G401 (cell line): ENCODE measurements around the gene NDFIP1. TPM values are rescaled to one million over a fixed set of nuclear protein-coding genes. Genes with fewer than 3 reads are reported as not detected.

Source experiments
- DNase-seq: peaks from one replicate; pipeline ENCODE4 v3.0.0-alpha.2; 2015; ENCODE audit warnings: low spot score
- in situ Hi-C: cut with HindIII; loops from 2 replicates; pipeline ENCODE4 v1.10.0; 2016; ENCODE audit warnings: low sequenced_read_pairs, mixed read lengths
- total RNA-seq: library from RNA; depleted of rRNA; stranded (reverse); fragments of >200 nt; shearing (Covaris generic); gene quantifications from 2 replicates; pipeline ENCODE4 v1.2.3, GENCODE V29; 2014; rRNA removed

The NDFIP1 gene
- total RNA-seq = 86.2 and 87.1 TPM in 2 replicates

GRCh38 chr5:142108432-142109330 is at the start of gene NDFIP1:
Gene NDFIP1, plus strand, starts transcription at chr5:142108779. Its CDS starts 196 bp downstream, at chr5:142108975.
- in situ Hi-C loops = no loop called here
- DNase-seq = peak; percentile 83

GRCh38 chr5:142059304-142059940 is 49.2 kb upstream of the NDFIP1 start:
- in situ Hi-C loops = no loop called here
- no peak for DNase-seq

- in situ Hi-C loops = no loop called here
- no peak for DNase-seq
Measured at GRCh38 chr5:142063376-142063775, 45.2 kb upstream of the NDFIP1 start.

GRCh38 chr5:142063878-142064331 is 44.7 kb upstream of the NDFIP1 start:
- DNase-seq = peak; percentile 99
- in situ Hi-C loops = no loop called here

- DNase-seq = peak; percentile 88
- in situ Hi-C loops = no loop called here
Measured at GRCh38 chr5:142065273-142065672, 43.3 kb upstream of the NDFIP1 start.

GRCh38 chr5:142069606-142070399 is 38.8 kb upstream of the NDFIP1 start:
- no peak for DNase-seq
- in situ Hi-C loops = no loop called here

- in situ Hi-C loops = no loop called here
- no peak for DNase-seq
Measured at GRCh38 chr5:142070734-142071133, 37.8 kb upstream of the NDFIP1 start.

GRCh38 chr5:142072488-142072887 is 36.1 kb upstream of the NDFIP1 start:
- in situ Hi-C loops = no loop called here
- no peak for DNase-seq

GRCh38 chr5:142073362-142073988 is 35.1 kb upstream of the NDFIP1 start:
- DNase-seq = no peak
- in situ Hi-C loops = no loop called here

- in situ Hi-C loops = no loop called here
- DNase-seq = no peak
Measured at GRCh38 chr5:142074006-142074405, 34.6 kb upstream of the NDFIP1 start.

GRCh38 chr5:142078221-142078620 is 30.4 kb upstream of the NDFIP1 start:
- in situ Hi-C loops = no loop called here
- no peak for DNase-seq

GRCh38 chr5:142078706-142079105 is 29.9 kb upstream of the NDFIP1 start:
- in situ Hi-C loops = no loop called here
- DNase-seq = no peak

GRCh38 chr5:142079306-142079721 is 29.3 kb upstream of the NDFIP1 start:
- in situ Hi-C loops = no loop called here
- no peak for DNase-seq

- DNase-seq = peak; percentile 56
- in situ Hi-C loops = no loop called here
Measured at GRCh38 chr5:142080248-142080647, 28.3 kb upstream of the NDFIP1 start.

- DNase-seq = no peak
- in situ Hi-C loops = no loop called here
Measured at GRCh38 chr5:142082182-142082781, 26.3 kb upstream of the NDFIP1 start.

GRCh38 chr5:142086229-142086628 is 22.4 kb upstream of the NDFIP1 start:
- in situ Hi-C loops = no loop called here
- no peak for DNase-seq

- in situ Hi-C loops = no loop called here
Measured at GRCh38 chr5:142086679-142087078, 21.9 kb upstream of the NDFIP1 start.

GRCh38 chr5:142087920-142088679 is 20.5 kb upstream of the NDFIP1 start:
- DNase-seq = no peak
- in situ Hi-C loops = no loop called here

More at GRCh38 chr5:142086679-142087078, 21.9 kb upstream of the NDFIP1 start:
- DNase-seq = no peak
